Activated naive CD8-positive, alpha-beta T cell (primary cell): ENCODE measurements around the gene VSX1.
A peak's percentile ranks its signal among the peaks of the same experiment; 100 is the strongest.

Experiments used
- H3K27ac Mint-ChIP-seq: one replicate; pipeline ENCODE4 v1.8.0; 2021; ENCODE audit warnings: mixed read lengths
- H3K27me3 Mint-ChIP-seq: one replicate; pipeline ENCODE4 v1.8.0; 2021; ENCODE audit warnings: mixed read lengths
- H3K36me3 Mint-ChIP-seq: one replicate; pipeline ENCODE4 v1.8.0; 2021; ENCODE audit warnings: mixed read lengths
- H3K4me1 Mint-ChIP-seq: one replicate; pipeline ENCODE4 v1.8.0; 2021; ENCODE audit warnings: low read depth, mixed read lengths
- H3K4me3 Mint-ChIP-seq: one replicate; pipeline ENCODE4 v1.8.0; 2021; ENCODE audit warnings: mild to moderate bottlenecking, mixed read lengths
- H3K9me3 Mint-ChIP-seq: one replicate; pipeline ENCODE4 v1.8.0; 2021; ENCODE audit warnings: low read depth, mixed read lengths

Gene VSX1

GRCh38 chr20:25081730-25082497 is at the start of gene VSX1:
TSS of gene VSX1 (minus strand) at chr20:25082141. CDS start at chr20:25082096, 45 bp downstream.
- Mint-ChIP-seq H3K4me3 (peak within 1 kb of the TSS; percentile 27), H3K4me1 (peaks cover 25% of the 10 kb centered on the region), H3K27ac (no peak within 1 kb of the TSS), H3K36me3 (no peaks in the 10 kb centered on the region), H3K27me3 (peaks cover 39% of the 10 kb centered on the region), H3K9me3 (no peaks in the 10 kb centered on the region)

GRCh38 chr20:25129908-25130307 is 48.0 kb upstream of the VSX1 start:
- H3K4me3 Mint-ChIP-seq, result no peak overlapping the region
- H3K36me3 Mint-ChIP-seq, result no peaks in the 10 kb centered on the region
- H3K4me1 Mint-ChIP-seq, result no peaks in the 10 kb centered on the region
- H3K9me3 Mint-ChIP-seq, result no peaks in the 10 kb centered on the region
- H3K27me3 Mint-ChIP-seq, result no peaks in the 10 kb centered on the region
- H3K27ac Mint-ChIP-seq, result no peak overlapping the region

GRCh38 chr20:25129428-25129827 is 47.5 kb upstream of the VSX1 start:
- H3K27me3 Mint-ChIP-seq, result no peaks in the 10 kb centered on the region
- no peak overlapping the region for H3K4me3 Mint-ChIP-seq

GRCh38 chr20:25128649-25129048 is 46.7 kb upstream of the VSX1 start:
- H3K36me3 Mint-ChIP-seq, result no peaks in the 10 kb centered on the region
- no peaks in the 10 kb centered on the region for H3K4me1 Mint-ChIP-seq
- no peak overlapping the region for H3K27ac Mint-ChIP-seq
- H3K27me3 Mint-ChIP-seq, result no peaks in the 10 kb centered on the region
- no peak overlapping the region for H3K4me3 Mint-ChIP-seq
- no peaks in the 10 kb centered on the region for H3K9me3 Mint-ChIP-seq

More at GRCh38 chr20:25129428-25129827, 47.5 kb upstream of the VSX1 start:
- H3K4me1 Mint-ChIP-seq, result no peaks in the 10 kb centered on the region
- H3K9me3 Mint-ChIP-seq, result no peaks in the 10 kb centered on the region
- H3K36me3 Mint-ChIP-seq, result no peaks in the 10 kb centered on the region
- H3K27ac Mint-ChIP-seq, result no peak overlapping the region

- Mint-ChIP-seq H3K36me3 (no peaks in the 10 kb centered on the region), H3K27me3 (no peaks in the 10 kb centered on the region), H3K9me3 (no peaks in the 10 kb centered on the region), H3K4me3 (no peak overlapping the region), H3K27ac (no peak overlapping the region), H3K4me1 (no peaks in the 10 kb centered on the region)
Measured at GRCh38 chr20:25127761-25128537, 46.0 kb upstream of the VSX1 start.

GRCh38 chr20:25126204-25127029 is 44.5 kb upstream of the VSX1 start:
- no peaks in the 10 kb centered on the region for H3K4me1 Mint-ChIP-seq

GRCh38 chr20:25125636-25126035 is 43.7 kb upstream of the VSX1 start:
- H3K4me3 Mint-ChIP-seq, result no peak overlapping the region
- H3K36me3 Mint-ChIP-seq, result no peaks in the 10 kb centered on the region
- H3K27me3 Mint-ChIP-seq, result no peaks in the 10 kb centered on the region
- H3K4me1 Mint-ChIP-seq, result no peaks in the 10 kb centered on the region
- no peak overlapping the region for H3K27ac Mint-ChIP-seq
- no peaks in the 10 kb centered on the region for H3K9me3 Mint-ChIP-seq

More at GRCh38 chr20:25126204-25127029, 44.5 kb upstream of the VSX1 start:
- Mint-ChIP-seq H3K9me3 (no peaks in the 10 kb centered on the region), H3K36me3 (no peaks in the 10 kb centered on the region), H3K27me3 (no peaks in the 10 kb centered on the region), H3K4me3 (no peak overlapping the region), H3K27ac (no peak overlapping the region)

- H3K27me3 Mint-ChIP-seq, result peaks cover 2% of the 10 kb centered on the region
- H3K4me1 Mint-ChIP-seq, result no peaks in the 10 kb centered on the region
- H3K27ac Mint-ChIP-seq, result no peak overlapping the region
- no peaks in the 10 kb centered on the region for H3K36me3 Mint-ChIP-seq
- H3K9me3 Mint-ChIP-seq, result no peaks in the 10 kb centered on the region
- no peak overlapping the region for H3K4me3 Mint-ChIP-seq
Measured at GRCh38 chr20:25120920-25121319, 39.0 kb upstream of the VSX1 start.

- Mint-ChIP-seq H3K27ac (no peak overlapping the region), H3K27me3 (peaks cover 2% of the 10 kb centered on the region), H3K4me1 (no peaks in the 10 kb centered on the region), H3K9me3 (no peaks in the 10 kb centered on the region), H3K4me3 (no peak overlapping the region), H3K36me3 (no peaks in the 10 kb centered on the region)
Measured at GRCh38 chr20:25120457-25120856, 38.5 kb upstream of the VSX1 start.

GRCh38 chr20:25118529-25118928 is 36.6 kb upstream of the VSX1 start:
- H3K4me1 Mint-ChIP-seq, result no peaks in the 10 kb centered on the region
- H3K4me3 Mint-ChIP-seq, result no peak overlapping the region
- H3K9me3 Mint-ChIP-seq, result no peaks in the 10 kb centered on the region
- peaks cover 2% of the 10 kb centered on the region for H3K27me3 Mint-ChIP-seq
- no peak overlapping the region for H3K27ac Mint-ChIP-seq
- H3K36me3 Mint-ChIP-seq, result no peaks in the 10 kb centered on the region

GRCh38 chr20:25117990-25118389 is 36.0 kb upstream of the VSX1 start:
- Mint-ChIP-seq H3K36me3 (no peaks in the 10 kb centered on the region), H3K27me3 (peaks cover 2% of the 10 kb centered on the region), H3K27ac (no peak overlapping the region), H3K4me1 (no peaks in the 10 kb centered on the region), H3K9me3 (no peaks in the 10 kb centered on the region), H3K4me3 (no peak overlapping the region)

GRCh38 chr20:25116739-25117458 is 35.0 kb upstream of the VSX1 start:
- no peak overlapping the region for H3K27ac Mint-ChIP-seq
- H3K27me3 Mint-ChIP-seq, result peaks cover 2% of the 10 kb centered on the region
- no peak overlapping the region for H3K4me3 Mint-ChIP-seq
- no peaks in the 10 kb centered on the region for H3K9me3 Mint-ChIP-seq
- H3K4me1 Mint-ChIP-seq, result no peaks in the 10 kb centered on the region
- no peaks in the 10 kb centered on the region for H3K36me3 Mint-ChIP-seq

- H3K27ac Mint-ChIP-seq, result no peak overlapping the region
- no peak overlapping the region for H3K4me3 Mint-ChIP-seq
- H3K36me3 Mint-ChIP-seq, result no peaks in the 10 kb centered on the region
- H3K9me3 Mint-ChIP-seq, result no peaks in the 10 kb centered on the region
- H3K27me3 Mint-ChIP-seq, result peaks cover 2% of the 10 kb centered on the region
- H3K4me1 Mint-ChIP-seq, result peaks cover 10% of the 10 kb centered on the region
Measured at GRCh38 chr20:25103526-25103925, 21.6 kb upstream of the VSX1 start.

GRCh38 chr20:25100914-25101313 is 19.0 kb upstream of the VSX1 start:
- Mint-ChIP-seq H3K4me3 (no peak overlapping the region), H3K36me3 (no peaks in the 10 kb centered on the region), H3K9me3 (no peaks in the 10 kb centered on the region), H3K27ac (no peak overlapping the region), H3K4me1 (peaks cover 10% of the 10 kb centered on the region), H3K27me3 (no peaks in the 10 kb centered on the region)
